Effector CD4-positive, alpha-beta T cell (primary cell): Measurements from ENCODE around the gene POC1A.

ENCODE experiments used
- DNase-seq: peaks from one replicate; pipeline ENCODE4 v3.0.0-alpha.2; 2020

The POC1A gene

GRCh38 chr3:52084216-52084945, 69.8 kb downstream of the POC1A start:
- DNase-seq, result no peak

DNA sequence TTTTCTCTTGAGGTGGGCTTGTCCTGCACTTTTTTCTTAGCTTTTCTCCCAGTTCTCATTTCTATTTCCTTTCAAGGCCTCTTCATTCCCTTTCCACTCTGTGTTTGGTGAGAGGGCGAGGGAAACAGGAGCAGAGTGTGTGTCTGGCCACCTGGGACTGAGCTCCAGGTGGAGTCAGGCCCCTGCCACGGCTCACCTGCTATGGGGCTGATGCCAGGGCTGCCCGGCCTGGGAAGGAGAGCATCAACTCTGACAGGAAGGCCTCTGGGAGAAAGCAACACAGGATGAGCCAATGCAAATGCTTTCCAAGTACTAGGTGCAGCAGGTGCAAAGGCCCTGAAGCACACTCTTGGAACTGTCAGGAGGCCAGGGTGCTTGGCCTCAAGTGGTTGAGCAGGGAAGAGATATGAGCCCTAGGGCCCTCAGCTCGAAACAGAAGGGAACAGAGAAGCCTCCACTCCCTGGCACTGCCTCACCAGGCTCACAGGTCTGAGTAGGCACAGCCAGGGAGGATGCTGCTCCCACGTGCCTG, 70.6 kb downstream of the POC1A start:
- no peak for DNase-seq

- DNase-seq, result no peak
Measured at GRCh38 chr3:52082951-52083350, 71.3 kb downstream of the POC1A start.

DNA sequence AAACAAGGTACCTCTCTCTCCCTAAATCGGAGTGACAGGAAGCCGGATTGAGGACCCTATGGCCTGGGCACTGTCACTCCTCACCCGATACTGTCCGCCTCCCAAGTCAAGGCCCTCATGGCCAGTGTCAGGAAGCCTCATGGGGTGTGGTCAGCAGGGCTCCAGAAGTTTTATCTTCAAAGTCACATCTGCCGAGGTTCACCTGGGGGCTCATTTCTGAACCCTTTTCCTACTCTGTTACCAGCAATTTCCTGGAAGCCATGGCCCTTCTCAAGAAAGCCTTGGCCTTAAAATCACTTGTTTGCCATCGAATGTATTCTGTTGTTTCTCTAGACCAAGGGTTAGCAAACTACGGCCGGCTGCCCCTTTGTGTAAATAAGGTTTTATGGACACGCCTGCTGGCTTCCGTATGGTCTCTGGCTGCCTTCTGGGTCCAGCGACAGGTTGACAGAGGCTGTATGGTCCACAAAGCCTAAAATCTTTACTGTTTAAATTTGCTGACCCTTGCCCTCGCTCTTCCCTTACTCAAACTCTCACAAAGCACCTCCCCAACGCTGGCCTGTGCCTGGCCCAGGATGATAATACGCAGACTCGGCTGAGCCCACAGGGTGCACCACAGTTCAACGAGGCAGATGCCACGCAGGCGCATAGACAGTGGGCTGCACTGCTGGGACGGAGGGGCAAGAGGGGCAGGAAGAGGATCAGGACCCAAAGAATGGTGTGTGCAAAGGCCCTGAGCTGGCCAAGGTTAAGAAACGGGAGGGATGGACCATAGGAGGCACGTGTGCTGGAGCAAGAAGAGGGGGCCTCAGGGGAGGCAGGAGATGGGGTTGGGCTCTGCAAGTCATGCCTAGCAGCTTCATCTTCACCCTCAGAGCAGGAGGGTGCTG, 73.1 kb downstream of the POC1A start:
- DNase-seq, result no peak

DNA sequence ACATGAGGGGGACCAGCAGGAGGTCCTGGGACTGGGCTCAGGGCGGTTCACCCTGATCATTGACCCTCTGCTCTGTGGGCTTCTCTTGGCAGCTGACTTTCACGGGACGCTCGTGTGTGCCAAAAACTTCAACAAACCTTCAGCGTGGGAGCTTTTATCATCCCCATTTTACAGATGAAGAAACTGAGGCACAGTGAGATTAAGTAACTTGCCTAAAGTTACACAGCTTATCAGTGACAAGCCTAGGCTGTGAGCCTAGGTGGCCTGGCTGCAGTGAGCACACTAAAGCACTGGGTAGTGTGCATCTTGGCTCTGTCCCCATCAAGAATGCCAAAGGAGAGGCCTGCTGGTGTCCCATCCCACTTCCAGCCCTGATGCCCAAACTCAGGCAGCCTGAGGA, 74.3 kb downstream of the POC1A start:
- no peak for DNase-seq

- no peak for DNase-seq
Measured at GRCh38 chr3:52078781-52079560, 75.3 kb downstream of the POC1A start.

DNA sequence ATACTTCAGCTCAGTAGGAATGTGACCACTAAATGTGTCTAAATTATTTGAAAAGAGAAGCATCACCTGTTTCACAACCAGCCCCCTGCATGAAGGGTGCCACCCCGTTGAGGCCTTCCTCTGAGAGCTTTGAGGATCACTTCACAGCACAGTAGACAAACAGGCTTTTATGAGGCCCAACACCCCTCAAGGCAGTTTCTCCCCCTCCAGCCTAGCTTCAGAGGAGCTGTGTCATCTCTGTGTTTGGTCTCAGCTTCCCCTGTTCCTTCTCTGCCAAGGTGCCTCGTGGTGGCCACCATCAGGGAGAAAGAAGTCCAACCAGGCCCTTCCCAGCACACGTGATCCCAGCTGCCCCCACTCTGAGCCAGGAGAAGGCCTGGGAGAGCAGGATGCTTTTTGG, 76.3 kb downstream of the POC1A start:
- no peak for DNase-seq

DNA sequence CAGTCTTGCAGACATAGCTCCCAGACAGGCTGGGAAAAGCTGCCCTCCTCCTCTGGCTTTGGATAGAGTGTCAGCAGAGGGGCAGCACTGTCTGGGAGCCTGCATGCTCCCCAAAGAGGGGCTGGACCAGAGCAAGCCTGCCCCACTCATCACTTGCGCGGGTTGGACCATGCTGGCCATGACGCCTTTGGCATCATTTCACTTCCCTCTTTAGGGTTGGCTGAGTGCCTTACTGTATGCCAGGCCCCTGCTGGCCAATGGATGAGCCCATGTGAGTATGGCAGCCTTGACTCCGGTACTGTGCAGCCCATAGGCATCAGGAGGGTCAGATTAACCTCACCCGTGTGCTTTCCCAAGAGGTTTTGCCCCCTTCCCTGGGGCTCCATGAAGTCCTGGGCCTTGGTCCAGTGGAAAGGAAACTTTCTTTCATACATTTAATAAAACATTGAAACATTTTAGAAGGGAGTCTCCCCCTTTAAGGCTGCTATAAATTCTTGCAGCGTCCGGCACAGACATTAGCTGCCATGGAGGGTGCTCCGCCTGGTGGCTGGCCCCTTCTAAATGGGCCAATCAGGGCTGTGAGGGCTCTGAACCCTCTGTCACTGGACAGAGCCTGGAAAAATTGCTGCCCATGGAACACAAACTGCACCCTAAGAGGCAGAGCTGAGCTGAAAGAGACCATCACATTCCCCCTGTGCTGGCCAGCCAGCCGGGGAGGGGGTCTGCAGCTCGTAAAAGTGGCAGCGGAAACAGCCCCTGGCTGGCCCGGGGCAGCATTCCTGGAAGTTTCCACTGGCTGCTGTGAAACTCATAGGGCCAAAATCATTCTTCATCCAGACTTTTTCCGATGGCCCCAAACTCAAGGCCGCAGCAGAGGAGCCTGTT, 77.1 kb downstream of the POC1A start:
- no peak for DNase-seq

DNA sequence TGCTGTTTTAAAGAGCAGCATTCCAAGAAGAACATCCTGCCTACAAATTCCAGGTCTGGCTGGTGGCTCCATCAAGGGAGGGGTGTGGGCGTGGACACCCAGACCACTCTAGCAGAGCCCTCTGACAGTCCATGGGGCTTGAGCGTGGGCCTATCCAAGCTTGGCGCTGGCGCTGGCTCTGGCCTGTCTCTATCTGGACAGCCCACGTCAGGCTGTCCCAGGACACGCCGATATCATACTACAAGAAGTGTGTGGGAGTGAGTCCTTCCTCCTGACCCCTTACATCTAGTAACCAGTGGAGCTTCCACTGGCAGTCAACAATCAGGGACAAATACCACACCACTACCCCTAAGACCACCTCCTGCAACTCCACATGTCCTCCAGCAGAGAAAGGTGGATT, 80.7 kb downstream of the POC1A start:
- DNase-seq, result no peak

DNA sequence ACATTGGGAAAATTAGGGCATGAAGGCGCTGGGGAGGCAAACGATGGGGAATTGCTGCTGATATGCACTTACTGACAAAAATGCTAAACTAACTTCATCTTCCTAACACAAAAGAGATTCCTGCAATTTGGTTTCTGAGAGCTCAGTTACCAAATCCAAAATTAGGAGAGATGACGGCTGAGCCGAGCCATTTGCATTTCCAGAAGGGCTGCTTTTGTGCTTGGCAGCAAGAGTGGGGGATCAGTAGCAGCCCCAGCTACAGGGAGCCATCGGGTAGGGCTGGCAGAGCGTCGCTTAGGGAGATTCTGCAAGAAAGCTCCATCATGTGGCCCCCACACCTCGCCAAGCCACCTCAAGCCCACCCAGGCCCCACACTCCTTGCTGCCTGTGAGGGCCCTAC, 81.8 kb downstream of the POC1A start:
- no peak for DNase-seq

DNA sequence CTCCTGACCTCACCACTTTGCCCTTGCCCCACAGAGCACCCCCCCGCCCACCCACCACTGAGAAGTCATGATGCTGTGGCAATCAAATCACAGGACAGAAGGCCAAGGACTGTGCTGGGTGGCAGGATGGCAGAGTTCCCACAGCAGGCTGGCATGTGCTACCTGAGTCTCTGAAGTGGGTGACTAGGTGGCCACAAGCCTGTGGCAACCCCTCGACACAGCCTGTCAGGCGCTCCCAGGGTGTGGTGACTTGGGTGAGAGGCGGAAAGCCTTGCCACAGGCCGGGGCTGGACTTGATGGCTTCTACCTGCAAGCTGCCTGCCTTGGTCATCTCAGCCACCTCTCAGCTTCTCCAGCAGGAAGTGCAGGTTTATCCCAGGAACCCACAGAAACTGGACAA, 82.2 kb downstream of the POC1A start:
- DNase-seq, result no peak

DNA sequence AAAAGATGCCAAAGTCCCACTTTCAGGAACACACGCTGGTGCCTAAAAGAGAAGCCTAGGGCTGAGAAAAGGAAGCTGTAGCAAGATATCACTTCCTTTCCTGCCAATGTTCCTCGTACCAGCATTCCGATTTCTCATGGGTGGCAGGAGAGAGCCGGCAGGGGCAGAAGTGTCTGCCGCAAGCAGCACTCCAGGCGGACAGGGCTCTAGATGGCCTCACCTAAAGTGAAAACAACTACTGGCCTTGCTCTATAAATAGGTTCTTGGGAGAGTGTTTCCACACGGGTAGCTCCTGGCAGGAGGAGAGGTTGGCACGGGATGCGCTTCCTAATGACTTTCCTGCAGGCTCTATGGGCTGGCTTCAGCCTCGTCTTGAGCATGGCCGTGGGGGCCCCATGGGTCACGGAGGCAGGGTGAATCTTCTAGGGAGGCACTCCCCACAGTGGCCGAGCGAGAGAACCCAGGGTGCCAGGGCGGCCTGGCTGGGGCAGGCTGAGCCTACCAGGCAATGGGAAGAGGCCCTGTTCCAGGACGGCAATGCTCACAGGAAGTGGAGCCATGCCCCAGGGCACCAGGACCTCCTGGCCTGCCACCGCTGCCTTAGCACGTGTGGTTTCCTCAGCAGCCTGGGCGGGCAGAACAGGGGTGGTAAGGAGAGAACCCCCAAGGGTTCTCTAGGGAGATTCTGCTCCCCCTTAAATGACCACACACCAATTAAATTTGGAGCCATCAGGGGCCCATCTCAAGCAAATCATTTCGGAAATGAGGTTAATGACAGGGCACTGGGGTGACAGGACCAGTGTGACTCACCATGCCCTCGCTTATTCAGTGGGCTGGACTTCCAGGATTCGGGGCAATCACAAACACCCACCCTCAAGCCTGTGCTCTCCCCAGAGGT, 83.2 kb downstream of the POC1A start:
- no peak for DNase-seq

DNA sequence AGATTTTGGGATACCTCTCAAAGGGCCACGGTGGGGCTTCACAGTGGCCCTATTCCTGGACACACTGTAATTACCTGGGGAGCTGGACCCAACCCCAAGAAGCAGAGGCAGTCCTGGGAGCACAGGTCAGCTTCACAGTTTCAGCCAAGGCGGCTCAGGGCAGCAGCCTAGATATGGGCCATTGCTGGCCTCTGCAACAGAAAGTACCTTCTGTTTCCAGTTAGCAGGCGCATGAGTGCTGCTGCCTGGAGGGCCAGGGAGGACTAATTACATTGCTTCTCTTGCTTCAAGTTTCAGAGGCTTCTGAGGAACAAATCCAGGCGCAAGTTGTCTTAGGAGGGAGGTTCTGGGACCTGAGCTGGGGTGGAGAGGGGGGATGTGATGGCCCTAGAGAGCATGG, 84.4 kb downstream of the POC1A start:
- DNase-seq, result no peak

- DNase-seq, result no peak
Measured at GRCh38 chr3:52069135-52069534, 85.1 kb downstream of the POC1A start.

DNA sequence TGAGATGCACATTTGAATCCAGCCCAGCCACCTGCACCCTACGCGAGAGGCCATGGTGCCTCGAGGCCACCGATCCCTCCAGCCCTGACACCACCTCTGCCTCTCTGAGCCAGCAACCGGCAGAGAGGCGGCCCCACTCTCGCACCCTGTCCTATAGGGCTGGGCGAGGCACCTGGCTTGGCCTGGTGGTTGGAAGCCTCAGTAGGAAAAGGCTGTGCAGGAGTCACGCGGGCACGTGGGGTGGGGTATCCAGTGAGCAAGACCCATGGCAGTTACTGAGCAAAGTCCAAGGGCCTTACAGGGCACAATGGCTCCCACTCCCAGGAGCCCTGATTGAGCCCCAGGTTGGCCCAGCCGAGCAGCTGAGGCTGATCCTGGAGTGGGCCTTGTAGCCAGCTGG, 85.5 kb downstream of the POC1A start:
- DNase-seq, result no peak

- no peak for DNase-seq
Measured at GRCh38 chr3:52068055-52068571, 86.1 kb downstream of the POC1A start.

DNA sequence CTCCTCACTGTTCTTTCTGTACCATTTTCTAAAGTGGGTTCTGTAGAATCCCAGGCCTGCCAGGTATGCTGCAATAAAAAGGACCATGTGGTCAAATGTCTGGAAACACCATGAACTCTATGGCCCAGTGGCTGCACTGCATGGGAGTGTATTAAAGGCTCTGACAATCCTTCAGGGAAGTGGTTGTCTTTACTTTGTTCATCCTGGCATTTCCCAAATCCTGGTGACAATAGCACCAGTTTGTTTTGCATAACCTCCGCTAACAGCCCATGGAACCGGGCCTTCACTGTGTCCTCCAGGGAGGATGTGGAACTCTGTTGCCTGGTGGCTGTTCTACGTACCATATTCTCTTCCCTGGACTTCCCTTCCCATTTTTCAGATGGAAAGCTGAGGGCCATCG, 86.7 kb downstream of the POC1A start:
- DNase-seq, result no peak

- no peak for DNase-seq
Measured at GRCh38 chr3:52067046-52067445, 87.2 kb downstream of the POC1A start.

GRCh38 chr3:52065264-52065756, 88.9 kb downstream of the POC1A start:
- no peak for DNase-seq

- DNase-seq, result no peak
Measured at GRCh38 chr3:52064561-52064960, 89.7 kb downstream of the POC1A start.
